HFF-Myc (cell line): ENCODE results near the gene GUCD1.

Experiments used
- DNase-seq: peaks from one replicate; pipeline ENCODE4 v3.0.0-alpha.2; 2011; ENCODE audit warnings: low read depth; ENCODE audit errors: extremely low read depth
- H3K4me3 ChIP-seq: replicated peaks from 2 replicates; pipeline ENCODE4 v1.5.1; 2011; ENCODE audit warnings: low read depth, mild to moderate bottlenecking, control low read depth, low read length
- TF ChIP-seq, protein P1 (sequence below): IDR thresholded peaks from 2 replicates; pipeline ENCODE4 v1.5.1; 2012; ENCODE audit warnings: mild to moderate bottlenecking, low read depth, low read length, control low read depth; ENCODE audit errors: missing control alignments

The GUCD1 gene

DNA sequence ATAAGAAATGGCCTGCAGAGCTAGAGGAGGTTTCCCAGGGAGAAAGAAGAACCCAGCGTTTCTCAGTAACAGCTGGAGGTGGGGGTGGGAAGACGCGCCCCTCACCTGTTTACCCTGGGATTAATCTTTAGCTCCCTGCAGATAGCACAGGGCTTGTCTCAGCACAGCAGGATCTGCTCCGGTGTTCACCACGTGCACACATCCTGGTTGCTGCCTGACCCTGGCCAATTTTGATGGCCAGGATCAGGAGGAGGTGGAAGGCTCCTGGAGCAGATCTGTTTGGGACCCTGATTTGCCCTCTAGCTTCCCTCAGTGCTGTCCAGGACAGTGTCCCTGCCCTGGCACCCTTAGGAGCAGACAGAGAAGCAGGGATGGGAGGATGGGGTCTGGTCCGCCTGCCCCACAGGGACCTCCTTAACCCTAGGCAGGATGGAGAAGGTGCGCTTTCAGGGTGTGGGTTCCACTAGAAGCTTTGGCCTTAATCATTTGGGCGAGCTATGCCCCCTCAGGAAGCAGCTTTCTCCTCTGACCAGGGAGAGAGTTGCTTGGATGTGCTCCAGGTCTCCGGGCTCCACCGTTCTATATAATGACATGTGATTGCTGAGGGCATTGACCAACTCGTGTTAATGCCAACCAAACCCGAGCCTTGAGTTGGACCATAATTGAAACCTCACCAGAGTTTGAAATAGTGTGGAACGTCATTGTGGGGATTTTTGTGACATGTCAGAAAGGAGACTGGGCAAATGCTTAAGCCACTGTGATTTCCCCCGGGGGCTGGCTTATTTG is 40.5 kb downstream of the GUCD1 start:
- TF ChIP-seq, protein P1, sequence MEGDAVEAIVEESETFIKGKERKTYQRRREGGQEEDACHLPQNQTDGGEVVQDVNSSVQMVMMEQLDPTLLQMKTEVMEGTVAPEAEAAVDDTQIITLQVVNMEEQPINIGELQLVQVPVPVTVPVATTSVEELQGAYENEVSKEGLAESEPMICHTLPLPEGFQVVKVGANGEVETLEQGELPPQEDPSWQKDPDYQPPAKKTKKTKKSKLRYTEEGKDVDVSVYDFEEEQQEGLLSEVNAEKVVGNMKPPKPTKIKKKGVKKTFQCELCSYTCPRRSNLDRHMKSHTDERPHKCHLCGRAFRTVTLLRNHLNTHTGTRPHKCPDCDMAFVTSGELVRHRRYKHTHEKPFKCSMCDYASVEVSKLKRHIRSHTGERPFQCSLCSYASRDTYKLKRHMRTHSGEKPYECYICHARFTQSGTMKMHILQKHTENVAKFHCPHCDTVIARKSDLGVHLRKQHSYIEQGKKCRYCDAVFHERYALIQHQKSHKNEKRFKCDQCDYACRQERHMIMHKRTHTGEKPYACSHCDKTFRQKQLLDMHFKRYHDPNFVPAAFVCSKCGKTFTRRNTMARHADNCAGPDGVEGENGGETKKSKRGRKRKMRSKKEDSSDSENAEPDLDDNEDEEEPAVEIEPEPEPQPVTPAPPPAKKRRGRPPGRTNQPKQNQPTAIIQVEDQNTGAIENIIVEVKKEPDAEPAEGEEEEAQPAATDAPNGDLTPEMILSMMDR: no peak
- DNase-seq: no peak
- no peak overlapping the region for H3K4me3 ChIP-seq

DNA sequence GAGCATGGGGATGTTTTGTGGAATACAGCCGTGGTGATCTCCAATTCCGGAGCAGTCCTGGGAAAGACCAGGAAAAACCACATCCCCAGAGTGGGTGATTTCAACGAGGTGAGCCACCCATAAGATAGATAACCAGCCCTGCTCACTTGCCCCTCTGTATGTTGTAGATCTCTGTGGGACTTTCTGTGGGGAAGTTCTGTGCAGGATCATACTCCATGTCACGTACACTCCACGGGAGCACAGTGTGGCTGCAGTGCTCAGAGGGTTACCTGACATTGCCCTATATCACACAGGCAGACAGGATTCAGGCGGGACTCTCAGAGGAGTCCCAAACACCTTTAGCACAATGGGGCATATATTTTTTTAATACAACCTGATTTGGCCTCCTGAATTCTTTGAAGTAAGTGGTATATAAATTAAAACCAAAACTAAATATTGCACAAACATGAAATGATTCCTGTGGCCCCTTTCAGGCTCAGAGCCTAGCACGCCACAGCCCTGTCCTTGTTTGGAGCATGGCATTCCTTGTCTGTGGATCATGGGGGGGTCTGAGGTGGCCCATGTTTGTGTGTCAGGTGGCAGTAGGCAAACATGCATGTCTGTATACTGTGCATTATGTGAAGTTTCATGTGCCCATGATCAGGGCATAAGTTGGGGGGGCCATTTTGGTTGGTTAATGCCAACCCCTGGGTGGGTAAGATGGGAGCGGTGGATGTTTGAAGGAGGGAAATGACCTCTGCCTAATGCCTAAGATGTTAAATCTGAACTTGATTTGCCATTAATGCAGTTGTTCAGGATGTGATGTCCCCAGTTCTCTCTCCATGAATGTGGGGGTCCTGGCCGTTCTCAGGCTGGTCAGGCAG is 41.3 kb downstream of the GUCD1 start:
- TF ChIP-seq, protein P1: no peak
- no peak for DNase-seq
- no peak overlapping the region for H3K4me3 ChIP-seq

DNA sequence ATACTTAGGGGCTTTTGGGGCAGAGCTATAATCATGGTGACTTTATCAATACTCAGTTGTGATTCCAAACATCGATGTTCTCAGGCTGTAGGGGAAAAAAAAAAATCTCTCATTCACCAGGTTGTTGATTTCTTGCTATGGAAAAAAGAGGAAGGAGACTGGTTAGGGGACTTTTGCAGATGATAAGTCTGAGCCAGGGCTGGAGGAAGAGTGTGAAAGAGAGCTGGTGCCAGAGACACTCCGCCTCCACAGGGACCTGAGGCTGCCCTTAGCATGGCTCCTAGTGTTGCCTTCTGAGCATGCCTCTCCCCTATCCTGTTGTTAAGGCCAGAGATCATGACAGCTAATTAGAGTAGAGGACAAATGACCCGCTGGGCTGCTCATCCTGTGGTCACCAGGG is 42.9 kb downstream of the GUCD1 start:
- H3K4me3 ChIP-seq: no peak overlapping the region
- TF ChIP-seq, protein P1: no peak
- DNase-seq: no peak

DNA sequence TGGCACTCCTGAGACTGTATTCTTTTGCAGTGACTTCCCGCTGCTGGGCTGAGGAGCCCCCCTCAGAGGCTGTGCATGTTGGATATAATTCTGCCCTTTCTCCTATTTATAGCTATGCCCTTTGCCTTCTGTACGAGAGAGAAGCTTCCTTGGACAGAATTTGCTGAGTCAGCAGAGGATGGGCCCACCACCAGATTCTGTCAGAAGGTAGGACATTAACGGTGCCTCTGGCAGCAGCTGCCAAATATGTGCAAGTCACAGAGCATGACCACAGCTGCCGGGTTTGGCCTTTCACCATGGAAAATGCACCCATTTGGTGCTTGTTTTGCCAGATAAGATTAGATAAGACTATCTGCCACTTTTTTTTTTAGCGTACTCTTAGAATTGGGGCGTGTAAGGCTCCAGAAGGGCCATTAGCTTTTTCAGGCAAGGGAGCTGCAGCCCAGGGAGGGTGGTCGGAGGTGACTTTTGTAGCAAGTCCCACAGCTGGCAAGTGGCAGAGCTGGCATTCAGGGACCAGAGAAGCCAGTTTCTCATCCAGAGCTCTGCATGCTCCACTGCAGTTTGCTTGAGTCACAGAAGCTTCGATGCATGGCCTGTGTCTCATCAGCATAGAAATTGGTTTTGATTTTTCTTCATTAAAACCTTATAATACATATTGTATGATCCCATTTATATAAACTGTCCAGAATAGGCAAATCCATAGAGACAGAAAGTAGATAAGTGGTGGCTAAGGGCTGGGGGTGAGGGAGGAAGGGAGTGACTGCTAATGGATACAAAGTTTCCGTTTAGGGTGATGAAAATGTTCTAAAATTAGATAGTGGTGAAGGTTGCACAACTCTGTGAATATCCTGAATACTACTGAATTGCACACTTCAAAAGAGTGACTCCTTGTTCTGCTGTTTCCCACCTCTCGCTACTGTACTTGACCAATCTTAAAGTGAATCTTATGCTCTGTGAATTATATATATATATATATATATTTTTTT is 44.0 kb downstream of the GUCD1 start:
- TF ChIP-seq, protein P1: no peak
- no peak overlapping the region for H3K4me3 ChIP-seq
- DNase-seq: no peak

DNA sequence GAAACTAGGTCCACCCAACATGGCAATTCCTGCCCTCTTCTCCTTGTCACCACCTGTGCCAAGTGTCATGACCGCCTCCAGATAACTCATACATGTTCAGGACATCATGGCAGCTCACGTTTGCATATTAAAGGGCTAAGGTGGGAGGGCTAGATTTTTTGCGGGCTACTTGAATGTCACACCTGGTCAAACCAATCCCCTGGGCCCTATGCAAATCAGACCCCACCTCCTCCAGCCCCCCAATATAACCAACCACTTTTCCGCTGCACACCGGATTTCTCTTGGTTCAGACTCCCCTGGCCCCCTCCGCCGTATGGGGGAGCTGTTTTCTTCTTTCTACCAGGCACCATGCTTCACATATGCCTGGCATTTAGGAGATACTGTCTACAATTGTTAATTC is 47.2 kb downstream of the GUCD1 start:
- TF ChIP-seq, protein P1: no peak
- no peak overlapping the region for H3K4me3 ChIP-seq
- no peak for DNase-seq

DNA sequence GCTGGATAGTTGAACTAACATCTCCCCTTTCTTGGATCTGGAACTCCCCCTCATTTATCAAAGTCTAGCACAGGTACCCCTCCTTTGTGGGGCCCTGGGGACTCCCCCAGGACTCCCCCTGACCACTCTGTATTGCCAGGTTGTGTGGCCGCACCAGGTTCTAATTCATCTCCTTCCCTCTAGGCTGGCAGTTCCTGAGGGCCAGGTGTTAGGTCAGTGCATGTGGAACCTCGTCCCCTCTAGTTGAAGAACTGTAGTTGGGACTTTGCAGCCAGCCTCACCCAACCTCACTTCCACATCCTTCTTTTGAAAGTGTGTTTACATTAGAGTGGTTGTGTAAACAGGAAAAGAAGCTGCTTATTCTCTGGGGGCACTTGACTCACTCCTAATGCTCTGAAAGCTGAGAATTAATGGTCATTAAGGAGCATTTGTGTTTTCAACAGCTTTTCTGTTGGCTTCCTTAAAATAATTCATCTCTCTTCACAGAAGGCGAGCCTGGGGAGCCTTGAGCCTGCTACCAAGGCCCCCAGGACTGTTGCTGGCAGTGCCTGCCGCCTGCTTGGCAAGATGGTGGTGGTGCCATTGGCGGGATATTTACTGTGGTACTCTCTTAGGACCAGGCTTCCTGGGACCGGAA is 48.0 kb downstream of the GUCD1 start:
- no peak overlapping the region for H3K4me3 ChIP-seq
- DNase-seq: no peak
- TF ChIP-seq, protein P1: no peak
